GM10266 (cell line): ENCODE measurements around the gene SLC35F2.

Source experiments
- DNase-seq: peaks from one replicate; pipeline ENCODE4 v3.0.0; 2012; ENCODE audit errors: extremely low spot score
- TF ChIP-seq, protein P1 (sequence below): IDR thresholded peaks from 2 replicates; pipeline ENCODE4 v1.5.1; 2012; ENCODE audit warnings: mild to moderate bottlenecking, low read depth; ENCODE audit not compliant: control insufficient read depth, insufficient read depth; ENCODE audit errors: missing control alignments

Gene SLC35F2

DNA sequence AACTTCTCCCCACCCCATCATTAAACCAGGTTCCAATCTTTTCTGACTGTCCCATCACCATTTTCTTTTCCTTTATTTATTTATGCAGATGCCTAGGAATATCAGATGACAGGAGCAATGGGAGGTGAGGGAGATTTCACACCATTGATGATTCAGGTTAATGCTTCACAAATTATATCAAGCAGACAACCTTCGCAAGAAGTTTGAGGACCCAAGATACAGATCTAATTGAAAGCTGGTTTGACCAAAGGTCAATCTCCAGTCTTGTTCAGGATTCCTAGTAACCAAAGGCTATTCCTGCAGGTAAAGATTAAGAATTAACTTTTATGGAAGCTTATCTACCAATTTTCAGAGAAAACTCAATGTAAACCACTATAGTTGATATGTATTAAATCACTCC lies 54.4 kb downstream of the SLC35F2 start:
- DNase-seq: no peak
- TF ChIP-seq, protein P1, sequence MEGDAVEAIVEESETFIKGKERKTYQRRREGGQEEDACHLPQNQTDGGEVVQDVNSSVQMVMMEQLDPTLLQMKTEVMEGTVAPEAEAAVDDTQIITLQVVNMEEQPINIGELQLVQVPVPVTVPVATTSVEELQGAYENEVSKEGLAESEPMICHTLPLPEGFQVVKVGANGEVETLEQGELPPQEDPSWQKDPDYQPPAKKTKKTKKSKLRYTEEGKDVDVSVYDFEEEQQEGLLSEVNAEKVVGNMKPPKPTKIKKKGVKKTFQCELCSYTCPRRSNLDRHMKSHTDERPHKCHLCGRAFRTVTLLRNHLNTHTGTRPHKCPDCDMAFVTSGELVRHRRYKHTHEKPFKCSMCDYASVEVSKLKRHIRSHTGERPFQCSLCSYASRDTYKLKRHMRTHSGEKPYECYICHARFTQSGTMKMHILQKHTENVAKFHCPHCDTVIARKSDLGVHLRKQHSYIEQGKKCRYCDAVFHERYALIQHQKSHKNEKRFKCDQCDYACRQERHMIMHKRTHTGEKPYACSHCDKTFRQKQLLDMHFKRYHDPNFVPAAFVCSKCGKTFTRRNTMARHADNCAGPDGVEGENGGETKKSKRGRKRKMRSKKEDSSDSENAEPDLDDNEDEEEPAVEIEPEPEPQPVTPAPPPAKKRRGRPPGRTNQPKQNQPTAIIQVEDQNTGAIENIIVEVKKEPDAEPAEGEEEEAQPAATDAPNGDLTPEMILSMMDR: no peak

DNA sequence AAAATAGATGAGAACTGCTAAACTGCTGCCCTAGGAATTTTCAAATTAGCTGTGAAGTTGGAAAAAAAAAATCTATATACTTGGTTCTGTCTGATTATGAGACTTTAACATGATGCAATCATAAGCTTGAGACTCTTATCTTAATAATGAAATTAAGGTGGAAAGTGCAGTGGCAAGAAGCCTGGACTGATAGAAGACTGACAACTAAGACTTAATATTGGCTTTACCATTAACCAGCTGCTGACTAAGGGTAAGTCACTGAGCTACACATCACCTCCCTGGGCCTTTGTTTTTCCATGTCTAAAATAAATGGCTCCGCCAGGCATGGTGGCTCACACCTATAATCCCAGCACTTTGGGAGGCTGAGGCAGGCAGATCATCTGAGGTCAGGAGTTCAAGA lies 56.9 kb downstream of the SLC35F2 start:
- TF ChIP-seq, protein P1: no peak
- DNase-seq: no peak

DNA sequence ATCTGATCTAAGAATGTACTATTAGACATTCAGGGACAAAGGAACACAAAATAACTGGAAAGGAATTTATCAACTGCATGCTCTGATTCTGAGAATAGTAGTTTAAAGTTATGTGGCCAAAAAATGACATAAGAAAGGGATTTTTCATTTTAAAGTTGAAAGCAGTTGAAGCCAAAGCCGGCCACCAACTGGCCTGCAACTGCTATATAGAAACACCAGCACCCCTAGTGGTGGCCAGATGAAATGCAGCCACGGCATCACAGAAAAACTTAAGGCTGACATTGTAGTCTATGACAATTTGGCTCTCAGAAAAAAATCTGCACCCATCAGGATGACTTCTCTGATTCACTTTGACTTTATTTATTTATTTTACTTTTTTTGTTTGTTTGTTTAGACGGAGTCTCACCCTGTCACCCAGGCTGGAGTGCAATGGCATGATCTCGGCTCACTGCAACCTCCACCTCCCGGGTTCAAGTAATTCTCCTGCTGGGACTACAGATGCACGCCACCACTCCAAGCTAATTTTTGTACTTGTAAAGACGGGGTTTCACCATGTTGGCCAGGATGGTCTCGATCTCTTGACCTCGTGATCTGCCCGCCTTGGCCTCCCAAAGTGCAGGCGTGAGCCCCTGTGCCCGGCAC lies 59.2 kb downstream of the SLC35F2 start:
- DNase-seq: peak; percentile 61
- TF ChIP-seq, protein P1: peak; percentile 84

DNA sequence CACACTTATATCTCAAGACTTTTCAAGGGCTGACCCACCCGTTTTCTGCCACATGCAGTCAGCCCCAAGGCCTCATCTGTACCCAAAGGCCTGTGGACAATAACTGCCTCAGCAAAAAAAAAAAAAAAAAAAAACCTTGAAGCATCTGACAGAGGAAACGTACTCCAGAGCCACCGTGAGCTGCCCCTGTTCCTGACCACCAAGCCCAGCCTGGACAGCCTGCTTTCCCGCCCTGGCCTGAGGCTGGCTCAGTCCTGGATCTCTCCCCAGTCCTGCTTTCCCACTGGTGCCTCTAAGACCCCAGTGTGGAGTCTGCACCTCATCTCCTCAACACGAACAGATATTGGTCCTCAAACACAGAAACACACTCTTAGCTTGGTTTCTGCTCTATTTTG lies 66.5 kb downstream of the SLC35F2 start:
- TF ChIP-seq, protein P1: no peak
- no peak for DNase-seq

DNA sequence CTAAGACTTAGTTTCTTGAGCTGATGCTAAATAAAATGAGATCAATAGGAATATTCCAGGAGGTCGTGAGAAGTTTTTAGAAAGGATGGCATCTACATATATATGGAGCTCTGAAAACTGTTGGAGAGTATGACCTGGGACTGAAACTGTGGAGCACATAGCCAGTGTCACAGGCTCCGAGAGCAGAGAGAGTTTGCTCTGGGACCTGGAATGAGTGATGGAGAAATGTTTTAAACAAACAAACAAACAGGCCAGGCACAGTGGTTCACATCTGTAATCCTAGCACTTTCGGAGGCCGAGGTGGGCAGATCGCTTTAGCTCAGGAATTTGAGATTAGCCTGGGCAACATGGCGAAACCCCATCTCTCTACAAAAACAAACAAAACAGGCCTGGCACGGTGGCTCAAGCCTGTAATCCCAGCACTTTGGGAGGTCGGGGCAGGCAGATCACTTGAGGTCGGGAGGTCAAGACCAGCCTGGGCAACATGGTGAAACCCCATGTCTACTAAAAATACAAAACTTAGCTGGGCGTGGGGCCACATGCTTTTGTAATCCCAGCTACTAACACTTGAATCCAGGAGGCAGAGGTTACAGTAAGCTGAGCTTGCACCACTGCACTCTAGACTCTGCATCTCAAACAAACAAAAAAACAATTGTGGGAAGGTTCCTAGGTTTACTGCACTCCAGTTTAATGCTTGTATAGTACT lies 67.1 kb downstream of the SLC35F2 start:
- TF ChIP-seq, protein P1: no peak
- DNase-seq: no peak

DNA sequence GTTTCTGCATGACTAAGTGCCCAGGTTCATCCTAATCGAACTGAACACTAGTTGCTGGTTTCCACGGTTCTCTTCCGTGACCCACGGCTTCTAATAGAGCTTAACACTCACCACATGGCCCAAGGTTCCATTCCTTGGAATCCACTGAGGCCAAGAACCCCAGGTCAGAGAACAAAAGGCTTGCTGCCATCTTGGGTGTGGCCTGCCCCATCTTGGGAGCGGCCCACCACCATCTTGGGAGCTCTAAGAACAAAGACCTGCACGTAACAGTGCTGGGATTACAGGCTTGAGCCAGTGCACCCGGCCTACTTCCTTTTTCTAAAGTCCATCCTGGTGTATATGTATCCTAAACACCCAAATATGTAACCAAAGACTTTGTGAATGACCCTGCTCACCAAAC lies 68.8 kb downstream of the SLC35F2 start:
- DNase-seq: no peak
- TF ChIP-seq, protein P1: no peak

DNA sequence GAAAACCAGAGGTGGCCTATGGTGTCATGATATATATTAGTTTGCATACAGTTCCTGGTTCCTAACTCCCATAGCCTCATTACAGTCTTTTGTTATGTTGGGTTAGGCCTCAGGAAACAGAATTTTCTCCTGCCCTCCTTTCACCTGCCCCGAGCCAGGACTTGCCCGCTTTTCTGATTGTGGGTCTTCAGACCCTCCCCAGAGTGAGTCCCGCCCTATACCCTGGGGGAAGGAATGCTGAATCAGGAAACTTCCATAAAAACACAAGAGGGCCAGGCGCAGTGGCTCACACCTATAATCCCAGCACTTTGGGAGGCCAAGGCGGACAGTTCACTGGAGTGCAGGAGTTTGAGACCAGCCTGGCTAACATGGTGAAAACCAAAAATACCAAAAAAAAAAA lies 70.9 kb downstream of the SLC35F2 start:
- TF ChIP-seq, protein P1: no peak
- DNase-seq: no peak
